Prostate gland (tissue), 2 donors: ENCODE results near the gene ZBTB16. TPM values are rescaled to one million over a fixed set of nuclear protein-coding genes. Genes with fewer than 3 reads are reported as not detected.
A peak's percentile ranks its signal among the peaks of the same experiment; 100 is the strongest.

Experiments
- DNase-seq: peaks from one replicate; pipeline ENCODE4 v3.0.0-alpha.2; 2019; ENCODE audit warnings: low spot score
- H3K27ac ChIP-seq, 2 donors: fragments of 200-600 bp; sonication (generic); 2 replicates each; pipeline ENCODE4 v1.5.1; 2017 to 2019
- H3K27me3 ChIP-seq: fragments of 200-600 bp; sonication (generic); replicated peaks from 2 replicates; pipeline ENCODE4 v1.5.1; 2019; ENCODE audit not compliant: insufficient read depth
- H3K36me3 ChIP-seq, 2 donors: fragments of 200-600 bp; sonication (generic); 1 replicate in 1 of 2; 2 replicates in 1 of 2; pipeline versions ENCODE4 v1.5.1 to v1.8.1; 2017 to 2019
- H3K4me1 ChIP-seq: fragments of 200-600 bp; sonication (generic); replicated peaks from 2 replicates; pipeline ENCODE4 v1.5.1; 2019
- H3K4me3 ChIP-seq, 2 donors: fragments of 200-600 bp; sonication (generic); 2 replicates each; pipeline ENCODE4 v1.5.1; 2017 to 2019
- H3K9me3 ChIP-seq: fragments of 200-600 bp; sonication (generic); 2 replicates; pipeline ENCODE4 v1.5.1; 2017
- CTCF ChIP-seq, 4 experiments: fragments of 200-600 bp in 2 of 4; fragments of 450-650 bp in 2 of 4; sonication (generic) in 2 of 4; IDR thresholded peaks; 1 replicate in 3 of 4; 2 replicates in 1 of 4; pipeline ENCODE4 v1.5.1; 2016 to 2019; ENCODE audit warnings: antibody characterized with exemption in 4 of 4, mild to moderate bottlenecking in 2 of 4, moderate library complexity in 2 of 4
- POLR2A ChIP-seq: fragments of 450-650 bp; IDR thresholded peaks from one replicate; pipeline ENCODE4 v1.6.1; 2016; ENCODE audit warnings: antibody characterized with exemption, mild to moderate bottlenecking
- POLR2AphosphoS5 ChIP-seq: sonication (generic); formaldehyde crosslinking; IDR thresholded peaks from one replicate; pipeline ENCODE4 v1.6.1; 2017; ENCODE audit warnings: antibody characterized with exemption
- WGBS: methylation state at CpG from one replicate; pipeline ENCODE4 v1.1.5; 2018; 5-methylcytosine and 5-hydroxymethylcytosine counted together
- intact Hi-C: fragments of 100-400 bp; cut with DNase I; formaldehyde crosslinking; loops from one replicate; pipeline ENCODE4 v1.14.2; 2022
- total RNA-seq, 2 donors: library from RNA; depleted of rRNA; stranded (reverse); fragments of >200 nt; gene quantifications; one replicate each; pipeline ENCODE4 v1.1.0, GENCODE V29; 2016

The ZBTB16 gene
- total RNA-seq, 2 donors from 2014 or later = 171 to 230 TPM

GRCh38 chr11:114087025-114087424 lies 27.5 kb downstream of the ZBTB16 start:
- peaks cover 0 to 6% of the 10 kb centered on the region in 2 donors for H3K36me3 ChIP-seq

GRCh38 chr11:114088216-114088615 lies 28.7 kb downstream of the ZBTB16 start:
- WGBS = 66% methylated on average over 9 of the region's 9 CpGs
- peaks cover 44% of the 10 kb centered on the region for H3K4me1 ChIP-seq
- H3K27ac ChIP-seq = peak overlapping the region in 1 of 2 donors; percentile 7
- no peak for TF ChIP-seq POLR2AphosphoS5
- TF ChIP-seq POLR2A = no peak
- TF ChIP-seq CTCF (IDR thresholded peaks at IDR 0.05) = no peak
- no peaks in the 10 kb centered on the region for H3K9me3 ChIP-seq
- intact Hi-C loops = loop anchor here (10.0 kb wide), 1 partner anchor 57 kb away; no protein-coding TSS in a partner anchor
- H3K4me3 ChIP-seq = no peak overlapping the region
- H3K36me3 ChIP-seq = no peaks in the 10 kb centered on the region
- no peak for DNase-seq
- no peaks in the 10 kb centered on the region for H3K27me3 ChIP-seq

More at GRCh38 chr11:114087025-114087424, 27.5 kb downstream of the ZBTB16 start:
- DNase-seq = no peak
- intact Hi-C loops = loop anchor here (10.0 kb wide), 1 partner anchor 58 kb away; no protein-coding TSS in a partner anchor
- no peaks in the 10 kb centered on the region for H3K9me3 ChIP-seq
- peaks cover 53% of the 10 kb centered on the region for H3K4me1 ChIP-seq
- 80% methylated on average over 5 of the region's 5 CpGs for WGBS
- H3K27ac ChIP-seq = no peak overlapping the region
- no peak overlapping the region for H3K4me3 ChIP-seq
- TF ChIP-seq POLR2AphosphoS5 = no peak
- no peak for TF ChIP-seq CTCF (IDR thresholded peaks at IDR 0.05)
- no peak for TF ChIP-seq POLR2A
- no peaks in the 10 kb centered on the region for H3K27me3 ChIP-seq

- intact Hi-C loops = loop anchor here (10.0 kb wide), 1 partner anchor 56 kb away; no protein-coding TSS in a partner anchor
- H3K36me3 ChIP-seq = no peaks in the 10 kb centered on the region
- no peak for TF ChIP-seq POLR2A
- no peak for TF ChIP-seq POLR2AphosphoS5
- no peak for TF ChIP-seq CTCF (IDR thresholded peaks at IDR 0.05)
- DNase-seq = no peak
- peaks cover 39% of the 10 kb centered on the region for H3K4me1 ChIP-seq
- no peaks in the 10 kb centered on the region for H3K9me3 ChIP-seq
- H3K4me3 ChIP-seq = no peak overlapping the region
- H3K27ac ChIP-seq = peak overlapping the region; percentile 7 to 17
- 64% methylated on average over 7 of the region's 7 CpGs for WGBS
- H3K27me3 ChIP-seq = no peaks in the 10 kb centered on the region
Measured at GRCh38 chr11:114088836-114089235, 29.3 kb downstream of the ZBTB16 start.

- Histone ChIP-seq H3K27ac (no peak overlapping the region), H3K4me1 (peaks cover 32% of the 10 kb centered on the region), H3K27me3 (no peaks in the 10 kb centered on the region), H3K9me3 (no peaks in the 10 kb centered on the region), H3K4me3 (no peak overlapping the region), H3K36me3 (peaks cover 0 to 4% of the 10 kb centered on the region in 2 donors)
- 62% methylated on average over 4 of the region's 4 CpGs for whole genome bisulfite sequencing
- TF ChIP-seq POLR2AphosphoS5 (no peak), POLR2A (no peak), CTCF (IDR thresholded peaks at IDR 0.05) (no peak)
- no peak for DNase-seq
- intact Hi-C loops = loop anchor here (10.0 kb wide), 1 partner anchor 55 kb away; no protein-coding TSS in a partner anchor
Measured at GRCh38 chr11:114089748-114090147, 30.2 kb downstream of the ZBTB16 start.

- Histone ChIP-seq H3K27ac (peak overlapping the region; percentile 33 to 41), H3K9me3 (no peaks in the 10 kb centered on the region), H3K36me3 (peaks cover 0 to 4% of the 10 kb centered on the region in 2 donors), H3K4me3 (no peak overlapping the region), H3K27me3 (no peaks in the 10 kb centered on the region), H3K4me1 (peaks cover 26% of the 10 kb centered on the region)
- TF ChIP-seq CTCF (IDR thresholded peaks at IDR 0.05) (no peak), POLR2AphosphoS5 (no peak)
- 72% methylated on average over 4 of the region's 4 CpGs for WGBS
- intact Hi-C loops = no loop called here
- DNase-seq = no peak
Measured at GRCh38 chr11:114090225-114090910, 30.9 kb downstream of the ZBTB16 start.
